Measurements from ENCODE around the gene INMT.

Gene INMT

GRCh38 chr7:30754315-30754877 lies 2.5 kb downstream of the INMT start:
- no peak for DNase-seq

- peak; percentile 9 for DNase-seq
Observed at GRCh38 chr7:30755384-30756154, 3.6 kb downstream of the INMT start.

GRCh38 chr7:30757342-30757692 lies 5.4 kb downstream of the INMT start:
- DNase-seq = no peak

GRCh38 chr7:30760514-30761213 lies 8.7 kb downstream of the INMT start:
- no peak for DNase-seq

- no peak for DNase-seq
Observed at GRCh38 chr7:30761214-30762156, 9.6 kb downstream of the INMT start.

- DNase-seq = no peak
Observed at GRCh38 chr7:30764030-30764975, 12.4 kb downstream of the INMT start.

GRCh38 chr7:30765408-30765807 lies 13.5 kb downstream of the INMT start:
- no peak for DNase-seq

GRCh38 chr7:30770845-30771173 lies 18.9 kb downstream of the INMT start:
- no peak for DNase-seq

- peak; percentile 85 for DNase-seq
Observed at GRCh38 chr7:30771174-30771879, 19.4 kb downstream of the INMT start, which contains the start of gene MINDY4. Gene MINDY4, plus strand, starts transcription at chr7:30771417. Its CDS starts 77 bp downstream, at chr7:30771494.

- DNase-seq = peak; percentile 66
Observed at GRCh38 chr7:30771880-30772425, 20.0 kb downstream of the INMT start.

GRCh38 chr7:30772984-30773383 lies 21.0 kb downstream of the INMT start:
- no peak for DNase-seq

- no peak for DNase-seq
Observed at GRCh38 chr7:30775992-30776391, 24.1 kb downstream of the INMT start.

GRCh38 chr7:30776971-30777370 lies 25.0 kb downstream of the INMT start:
- DNase-seq = no peak

- DNase-seq = no peak
Observed at GRCh38 chr7:30778255-30779025, 26.5 kb downstream of the INMT start.

GRCh38 chr7:30779574-30779973 lies 27.6 kb downstream of the INMT start:
- DNase-seq = no peak

- no peak for DNase-seq
Observed at GRCh38 chr7:30780941-30781340, 29.0 kb downstream of the INMT start.

- DNase-seq = no peak
Observed at GRCh38 chr7:30782690-30783089, 30.8 kb downstream of the INMT start.

GRCh38 chr7:30785786-30786185 lies 33.9 kb downstream of the INMT start:
- DNase-seq = no peak

- no peak for DNase-seq
Observed at GRCh38 chr7:30787486-30787885, 35.6 kb downstream of the INMT start.

Data from NCI-H146 (cell line).